H1 (cell line): ENCODE measurements around the gene SRM. TPM values are rescaled to one million over a fixed set of nuclear protein-coding genes. Genes with fewer than 3 reads are reported as not detected.

Experiments
- CBX5 ChIP-seq: fragments of 300-800, 300-1000 bp; sonication (generic); IDR thresholded peaks from 2 replicates; pipeline ENCODE4 v1.7.1; 2016; ENCODE audit warnings: antibody characterized with exemption, low read length, low read depth
- CHD2 ChIP-seq: IDR thresholded peaks from 2 replicates; pipeline ENCODE4 v1.6.1; 2012; ENCODE audit warnings: low read length, improper control_type of control experiment
- EGR1 ChIP-seq: IDR thresholded peaks from 2 replicates; pipeline ENCODE4 v1.6.1; 2011; ENCODE audit warnings: low read depth, low read length, borderline replicate concordance
- HDAC6 ChIP-seq: IDR thresholded peaks from one replicate; pipeline ENCODE4 v1.7.1; 2012; ENCODE audit warnings: low read depth, mild to moderate bottlenecking, inconsistent platforms, low read length, moderate library complexity
- JUND ChIP-seq: IDR thresholded peaks from 2 replicates; pipeline ENCODE4 v1.6.1; 2011; ENCODE audit warnings: mild to moderate bottlenecking, improper control_type of control experiment, low read length
- KDM1A ChIP-seq: fragments of 200-600, 300-600 bp; sonication (generic); IDR thresholded peaks from 2 replicates; pipeline ENCODE4 v1.7.1; 2016; ENCODE audit warnings: mild to moderate bottlenecking, low read length, borderline replicate concordance
- MAFK ChIP-seq: IDR thresholded peaks from 2 replicates; pipeline ENCODE4 v1.6.1; 2012; ENCODE audit warnings: low read depth, mild to moderate bottlenecking, improper control_type of control experiment, low read length
- PHF8 ChIP-seq: fragments of 200-600 bp; sonication (generic); conservative IDR thresholded peaks from 2 replicates; pipeline ENCODE4 v1.7.1; 2012; ENCODE audit warnings: low read depth, mild to moderate bottlenecking, inconsistent platforms, low read length, moderate library complexity
- RAD21 ChIP-seq, 2 experiments: IDR thresholded peaks in 1 of 2; conservative IDR thresholded peaks in 1 of 2; 2 replicates each; pipeline ENCODE4 v1.6.1; 2011; ENCODE audit warnings: low read depth in 2 of 2, low read length in 2 of 2, improper control_type of control experiment in 1 of 2, inconsistent platforms in 1 of 2, mild to moderate bottlenecking in 1 of 2, moderate library complexity in 1 of 2
- RBBP5 ChIP-seq: IDR thresholded peaks from 2 replicates; pipeline ENCODE4 v1.7.1; 2012; ENCODE audit warnings: low read depth, mild to moderate bottlenecking, inconsistent platforms, low read length, moderate library complexity, borderline replicate concordance
- RFX5 ChIP-seq: IDR thresholded peaks from 2 replicates; pipeline ENCODE4 v1.6.1; 2011; ENCODE audit warnings: low read depth, low read length, improper control_type of control experiment, borderline replicate concordance
- RNF2 ChIP-seq: fragments of 200-900, 300-1000 bp; sonication (generic); IDR thresholded peaks from 2 replicates; pipeline ENCODE4 v1.7.1; 2016; ENCODE audit warnings: borderline replicate concordance, low read depth, mild to moderate bottlenecking, antibody characterized with exemption, low read length; ENCODE audit not compliant: poor library complexity, severe bottlenecking; ENCODE audit errors: missing control alignments
- SP1 ChIP-seq: IDR thresholded peaks from 2 replicates; pipeline ENCODE4 v1.6.1; 2011; ENCODE audit warnings: low read depth, low read length
- TCF12 ChIP-seq: IDR thresholded peaks from 2 replicates; pipeline ENCODE4 v1.6.1; 2011; ENCODE audit warnings: low read depth, mild to moderate bottlenecking, low read length
- TEAD4 ChIP-seq: IDR thresholded peaks from 2 replicates; pipeline ENCODE4 v1.6.1; 2012; ENCODE audit warnings: low read depth, low read length, inconsistent platforms, mixed read lengths
- YY1 ChIP-seq: IDR thresholded peaks from 2 replicates; pipeline ENCODE4 v1.6.1; 2011; ENCODE audit warnings: low read depth, mild to moderate bottlenecking, low read length
- polyA plus RNA-seq, 7 experiments: library from polyadenylated mRNA; depleted of rRNA in 3 of 7; stranded (reverse) in 5 of 7; unstranded in 2 of 7; fragments of >200 nt in 5 of 7; fragments of 200-250 nt in 2 of 7; gene quantifications; 1 replicate in 5 of 7; 2 replicates in 1 of 7; 4 replicates in 1 of 7; pipeline versions ENCODE4 v1.2.1 to v1.2.3, GENCODE V29; 2011 to 2013; ENCODE audit warnings: missing spikeins in 2 of 7, mixed read lengths in 2 of 7
- total RNA-seq: library from RNA; stranded (reverse); fragmentation: NEBNext Ultra II Directional; extraction: Animal tissue kit (Norgen Biotek cat#: 25700); gene quantifications from 2 replicates; pipeline ENCODE4 v1.2.1, GENCODE V29; 2021
- TF ChIP-seq, protein P1 (sequence below), 3 experiments: IDR thresholded peaks; 1 replicate in 2 of 3; 2 replicates in 1 of 3; pipeline versions ENCODE4 v1.5.1 to v1.6.1; 2011; ENCODE audit warnings: low read length in 3 of 3, mild to moderate bottlenecking in 3 of 3, inconsistent platforms in 2 of 3, low read depth in 1 of 3, moderate library complexity in 1 of 3; ENCODE audit not compliant: insufficient read depth in 1 of 3; ENCODE audit errors: control extremely low read depth in 1 of 3
- TF ChIP-seq, protein P2 (sequence below): IDR thresholded peaks from 2 replicates; pipeline ENCODE4 v1.6.1; 2012; ENCODE audit warnings: inconsistent platforms
- TF ChIP-seq, protein P3 (sequence below): IDR thresholded peaks from 2 replicates; pipeline ENCODE4 v1.6.1; 2012; ENCODE audit warnings: low read length, inconsistent platforms

SRM gene
- total and polyA plus RNA-seq, 2 of the 8 experiments (the other 6 are each of a cell fraction or from before 2014, with no cell fraction given): 110 to 208 TPM

DNA sequence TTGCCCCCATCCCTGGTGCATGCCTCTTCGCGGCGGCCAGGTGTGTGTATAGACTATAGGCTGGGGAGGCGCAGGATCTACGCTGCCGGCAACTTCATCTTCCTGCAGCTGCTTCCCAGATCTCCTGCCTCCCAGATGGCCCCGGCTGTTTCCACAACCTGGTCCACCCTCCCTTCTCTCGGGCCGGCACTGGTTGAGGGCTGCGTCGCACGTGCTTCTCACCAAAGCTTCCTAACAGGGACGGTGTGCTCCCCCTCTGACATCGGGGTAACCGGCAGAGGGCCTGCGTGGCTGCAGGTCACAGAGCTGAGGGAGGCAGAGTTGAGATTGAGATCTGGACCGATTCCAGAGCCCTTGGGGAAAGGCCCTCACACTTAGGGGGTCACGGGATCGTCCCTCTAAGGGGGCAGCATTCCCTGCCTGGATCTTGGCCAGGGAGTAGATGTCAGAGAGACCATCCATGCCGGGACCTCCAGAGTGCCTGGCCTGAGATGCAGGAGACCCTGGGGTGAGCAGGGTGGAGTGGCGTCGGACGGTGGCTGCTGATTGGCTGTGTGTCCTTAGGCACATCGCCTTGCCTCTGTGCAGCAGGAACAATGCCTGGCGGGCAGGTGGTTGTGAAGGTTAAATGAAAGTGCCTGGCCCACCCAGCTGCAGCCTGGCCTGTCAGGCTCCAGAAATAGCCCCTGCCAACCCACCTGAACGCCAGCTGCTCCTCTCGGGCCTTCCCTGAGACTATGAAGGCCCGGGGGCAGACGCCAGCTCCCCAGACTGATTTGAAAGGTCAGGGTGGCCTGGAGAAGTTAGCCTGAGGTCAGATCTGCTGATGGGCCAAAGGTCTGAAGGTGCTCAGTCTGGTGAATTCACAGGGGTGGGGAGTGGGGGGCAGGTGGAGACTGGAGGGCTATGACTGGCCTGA lies 6.7 kb downstream of the SRM start (continued):
- TF ChIP-seq, protein P1, sequence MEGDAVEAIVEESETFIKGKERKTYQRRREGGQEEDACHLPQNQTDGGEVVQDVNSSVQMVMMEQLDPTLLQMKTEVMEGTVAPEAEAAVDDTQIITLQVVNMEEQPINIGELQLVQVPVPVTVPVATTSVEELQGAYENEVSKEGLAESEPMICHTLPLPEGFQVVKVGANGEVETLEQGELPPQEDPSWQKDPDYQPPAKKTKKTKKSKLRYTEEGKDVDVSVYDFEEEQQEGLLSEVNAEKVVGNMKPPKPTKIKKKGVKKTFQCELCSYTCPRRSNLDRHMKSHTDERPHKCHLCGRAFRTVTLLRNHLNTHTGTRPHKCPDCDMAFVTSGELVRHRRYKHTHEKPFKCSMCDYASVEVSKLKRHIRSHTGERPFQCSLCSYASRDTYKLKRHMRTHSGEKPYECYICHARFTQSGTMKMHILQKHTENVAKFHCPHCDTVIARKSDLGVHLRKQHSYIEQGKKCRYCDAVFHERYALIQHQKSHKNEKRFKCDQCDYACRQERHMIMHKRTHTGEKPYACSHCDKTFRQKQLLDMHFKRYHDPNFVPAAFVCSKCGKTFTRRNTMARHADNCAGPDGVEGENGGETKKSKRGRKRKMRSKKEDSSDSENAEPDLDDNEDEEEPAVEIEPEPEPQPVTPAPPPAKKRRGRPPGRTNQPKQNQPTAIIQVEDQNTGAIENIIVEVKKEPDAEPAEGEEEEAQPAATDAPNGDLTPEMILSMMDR (IDR thresholded peaks at IDR 0.05; ENCODE audit: control extremely low read depth in 1 of 3, insufficient read depth in 1 of 3, low read depth in 1 of 3, low read length in 3 of 3): peak in 1 of 3 experiments; percentile 13; a peak in 1 of 4 replicates
- TF ChIP-seq RBBP5: no peak
- no peak for TF ChIP-seq JUND
- no peak for TF ChIP-seq MAFK
- no peak for TF ChIP-seq TCF12
- TF ChIP-seq YY1: no peak
- TF ChIP-seq HDAC6: no peak
- TF ChIP-seq PHF8: no peak
- no peak for TF ChIP-seq SP1
- TF ChIP-seq, protein P2, sequence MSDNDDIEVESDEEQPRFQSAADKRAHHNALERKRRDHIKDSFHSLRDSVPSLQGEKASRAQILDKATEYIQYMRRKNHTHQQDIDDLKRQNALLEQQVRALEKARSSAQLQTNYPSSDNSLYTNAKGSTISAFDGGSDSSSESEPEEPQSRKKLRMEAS: peak; percentile 94
- no peak for TF ChIP-seq RNF2
- no peak for TF ChIP-seq TEAD4
- peak in 1 of 2 experiments; percentile 10; a peak in 1 of 4 replicates for TF ChIP-seq RAD21 (IDR thresholded peaks at IDR 0.05 in 1 of 2, conservative IDR thresholded peaks at IDR 0.05 in 1 of 2; ENCODE audit: low read depth in 2 of 2, low read length in 2 of 2)
- TF ChIP-seq KDM1A: no peak
- TF ChIP-seq EGR1: no peak
- TF ChIP-seq RFX5: no peak
- TF ChIP-seq, protein P3, sequence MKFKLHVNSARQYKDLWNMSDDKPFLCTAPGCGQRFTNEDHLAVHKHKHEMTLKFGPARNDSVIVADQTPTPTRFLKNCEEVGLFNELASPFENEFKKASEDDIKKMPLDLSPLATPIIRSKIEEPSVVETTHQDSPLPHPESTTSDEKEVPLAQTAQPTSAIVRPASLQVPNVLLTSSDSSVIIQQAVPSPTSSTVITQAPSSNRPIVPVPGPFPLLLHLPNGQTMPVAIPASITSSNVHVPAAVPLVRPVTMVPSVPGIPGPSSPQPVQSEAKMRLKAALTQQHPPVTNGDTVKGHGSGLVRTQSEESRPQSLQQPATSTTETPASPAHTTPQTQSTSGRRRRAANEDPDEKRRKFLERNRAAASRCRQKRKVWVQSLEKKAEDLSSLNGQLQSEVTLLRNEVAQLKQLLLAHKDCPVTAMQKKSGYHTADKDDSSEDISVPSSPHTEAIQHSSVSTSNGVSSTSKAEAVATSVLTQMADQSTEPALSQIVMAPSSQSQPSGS: no peak
- TF ChIP-seq CHD2: no peak
- TF ChIP-seq CBX5: no peak
